GM18870 (cell line): Measurements from ENCODE around the gene ALX4.

Experiments used
- ATAC-seq: cut with Tn5 transposase; IDR thresholded peaks from one replicate; pipeline ENCODE4 v1.9.1; 2021; ENCODE audit warnings: moderate library complexity; ENCODE audit not compliant: unreplicated experiment

ALX4 gene

GRCh38 chr11:44335919-44336318 is 26.0 kb upstream of the ALX4 start:
- no peak for ATAC-seq

GRCh38 chr11:44335052-44335760 is 25.3 kb upstream of the ALX4 start:
- ATAC-seq = no peak

- no peak for ATAC-seq
Measured at GRCh38 chr11:44334356-44335004, 24.5 kb upstream of the ALX4 start.

- ATAC-seq = no peak
Measured at GRCh38 chr11:44333271-44334218, 23.6 kb upstream of the ALX4 start.

GRCh38 chr11:44332665-44333064 is 22.7 kb upstream of the ALX4 start:
- no peak for ATAC-seq

- no peak for ATAC-seq
Measured at GRCh38 chr11:44329472-44330230, 19.7 kb upstream of the ALX4 start.

- ATAC-seq = no peak
Measured at GRCh38 chr11:44328138-44328660, 18.3 kb upstream of the ALX4 start.

- ATAC-seq = no peak
Measured at GRCh38 chr11:44327730-44328129, 17.8 kb upstream of the ALX4 start.

- no peak for ATAC-seq
Measured at GRCh38 chr11:44326615-44327475, 16.9 kb upstream of the ALX4 start.

- ATAC-seq = no peak
Measured at GRCh38 chr11:44325698-44326097, 15.8 kb upstream of the ALX4 start.

- ATAC-seq = no peak
Measured at GRCh38 chr11:44324749-44325525, 15.0 kb upstream of the ALX4 start.

- ATAC-seq = no peak
Measured at GRCh38 chr11:44324222-44324621, 14.3 kb upstream of the ALX4 start.

- no peak for ATAC-seq
Measured at GRCh38 chr11:44322243-44322642, 12.3 kb upstream of the ALX4 start.

- ATAC-seq = no peak
Measured at GRCh38 chr11:44321059-44321458, 11.1 kb upstream of the ALX4 start.

- ATAC-seq = no peak
Measured at GRCh38 chr11:44320289-44320973, 10.5 kb upstream of the ALX4 start.

- no peak for ATAC-seq
Measured at GRCh38 chr11:44319552-44320288, 9.8 kb upstream of the ALX4 start.

GRCh38 chr11:44319170-44319551 is 9.2 kb upstream of the ALX4 start:
- no peak for ATAC-seq

- ATAC-seq = no peak
Measured at GRCh38 chr11:44318369-44318768, 8.4 kb upstream of the ALX4 start.
